ENCODE results near the gene WDR86.

GRCh38 chr7:151384776-151385625 lies 24.8 kb downstream of the WDR86 start:
- TF ChIP-seq CTCF (IDR thresholded peaks at IDR 0.05) (no peak), POLR2A (IDR thresholded peaks at IDR 0.05) (no peak), POLR2AphosphoS5 (IDR thresholded peaks at IDR 0.05; ENCODE audit: insufficient read depth in 1 of 2, low read depth in 1 of 2) (no peak)

Measured in vagina (tissue), 2 donors.